Neural cell (in vitro differentiated cells): ENCODE data around the gene GMEB2. TPM values are rescaled to one million over a fixed set of nuclear protein-coding genes. Genes with fewer than 3 reads are reported as not detected.

Experiments used
- H2AFZ ChIP-seq: fragments of 200-600, 300-800 bp; sonication (generic), shearing (Covaris generic); 2 replicates; pipeline ENCODE4 v1.6.0; 2014; ENCODE audit warnings: low read depth, mild to moderate bottlenecking, antibody characterized with exemption, low read length, moderate library complexity
- H3F3A ChIP-seq: fragments of 200-600 bp; shearing (Covaris generic); 2 replicates; pipeline ENCODE4 v1.6.1; 2016; ENCODE audit warnings: mild to moderate bottlenecking, moderate library complexity, mixed read lengths, antibody characterized with exemption, low read length; ENCODE audit not compliant: insufficient read depth, poor library complexity, severe bottlenecking
- H3K27ac ChIP-seq: fragments of 200-600, 300-800 bp; sonication (generic), shearing (Covaris generic); 2 replicates; pipeline ENCODE4 v1.5.1; 2014; ENCODE audit warnings: mild to moderate bottlenecking, low read length, moderate library complexity
- H3K27me3 ChIP-seq: fragments of 300-800, 200-600 bp; sonication (generic), shearing (Covaris generic); 2 replicates; pipeline ENCODE4 v1.6.0; 2014; ENCODE audit warnings: mild to moderate bottlenecking, low read depth, low read length, moderate library complexity; ENCODE audit not compliant: insufficient read depth
- H3K36me3 ChIP-seq: fragments of 300-800, 200-600 bp; sonication (generic), shearing (Covaris generic); 2 replicates; pipeline ENCODE4 v1.5.1; 2014; ENCODE audit warnings: mild to moderate bottlenecking, antibody characterized with exemption, low read length, moderate library complexity; ENCODE audit not compliant: insufficient read depth
- H3K4me2 ChIP-seq: fragments of 300-800, 200-600 bp; sonication (generic), shearing (Covaris generic); 2 replicates; pipeline ENCODE4 v1.6.0; 2014; ENCODE audit warnings: mild to moderate bottlenecking, low read length
- H3K4me3 ChIP-seq: fragments of 300-800, 200-600 bp; sonication (generic), shearing (Covaris generic); 2 replicates; pipeline ENCODE4 v1.5.1; 2014; ENCODE audit warnings: mild to moderate bottlenecking, low read length, moderate library complexity
- H3K79me2 ChIP-seq: fragments of 200-600 bp; shearing (Covaris generic); replicated peaks from 2 replicates; pipeline ENCODE4 v1.6.0; 2014; ENCODE audit warnings: mild to moderate bottlenecking, low read length, moderate library complexity; ENCODE audit not compliant: insufficient read depth
- H3K9ac ChIP-seq: fragments of 300-800, 200-600 bp; sonication (generic), shearing (Covaris generic); 2 replicates; pipeline ENCODE4 v1.6.1; 2016; ENCODE audit warnings: mild to moderate bottlenecking, low read length, mixed read lengths
- H3K9me2 ChIP-seq: fragments of 200-600 bp; shearing (Covaris generic); 2 replicates; pipeline ENCODE4 v1.6.1; 2016; ENCODE audit warnings: mild to moderate bottlenecking, low read length, mixed read lengths; ENCODE audit not compliant: insufficient read depth
- H3K9me3 ChIP-seq: fragments of 200-600, 300-800 bp; sonication (generic), shearing (Covaris generic); 2 replicates; pipeline ENCODE4 v1.6.1; 2016; ENCODE audit warnings: mild to moderate bottlenecking, mixed run types, low read length, moderate library complexity, mixed read lengths
- H4K20me1 ChIP-seq: fragments of 200-600 bp; shearing (Covaris generic); 2 replicates; pipeline ENCODE4 v1.6.1; 2016; ENCODE audit warnings: mild to moderate bottlenecking, mixed run types; ENCODE audit not compliant: insufficient read depth
- CTCF ChIP-seq: fragments of 450-650 bp; IDR thresholded peaks from 2 replicates; pipeline ENCODE4 v1.5.1; 2014; ENCODE audit warnings: antibody characterized with exemption, mild to moderate bottlenecking, moderate library complexity; ENCODE audit not compliant: poor library complexity, severe bottlenecking
- EP300 ChIP-seq: fragments of 450-650 bp; conservative IDR thresholded peaks from 2 replicates; pipeline ENCODE4 v1.6.1; 2014; ENCODE audit warnings: antibody characterized with exemption, mild to moderate bottlenecking, moderate library complexity; ENCODE audit not compliant: poor library complexity, severe bottlenecking
- EZH2 ChIP-seq: fragments of 200-600, 300-800 bp; shearing (Covaris generic), sonication (generic); IDR thresholded peaks from 2 replicates; pipeline ENCODE4 v1.6.1; 2014; ENCODE audit warnings: antibody characterized with exemption, low read length, borderline replicate concordance, mild to moderate bottlenecking; ENCODE audit not compliant: insufficient read depth, poor library complexity, severe bottlenecking
- MXI1 ChIP-seq: fragments of 450-650 bp; conservative IDR thresholded peaks from 2 replicates; pipeline ENCODE4 v1.6.1; 2014; ENCODE audit warnings: antibody characterized with exemption, mild to moderate bottlenecking; ENCODE audit not compliant: poor library complexity, severe bottlenecking
- POLR2AphosphoS5 ChIP-seq: IDR thresholded peaks from 2 replicates; pipeline ENCODE4 v1.6.1; 2012
- RAD21 ChIP-seq: fragments of 450-650 bp; conservative IDR thresholded peaks from 2 replicates; pipeline ENCODE4 v1.6.1; 2014; ENCODE audit warnings: antibody characterized with exemption, mild to moderate bottlenecking, moderate library complexity
- REST ChIP-seq: IDR thresholded peaks from 2 replicates; pipeline ENCODE4 v1.6.1; 2012; ENCODE audit warnings: borderline replicate concordance
- SMC3 ChIP-seq: fragments of 450-650 bp; conservative IDR thresholded peaks from 2 replicates; pipeline ENCODE4 v1.6.1; 2014; ENCODE audit warnings: antibody characterized with exemption, mild to moderate bottlenecking, moderate library complexity; ENCODE audit not compliant: poor library complexity
- TAF1 ChIP-seq: IDR thresholded peaks from 2 replicates; pipeline ENCODE4 v1.6.1; 2012; ENCODE audit warnings: low read depth
- polyA plus RNA-seq: library from polyadenylated mRNA; depleted of rRNA; stranded (reverse); fragments of >200 nt; gene quantifications from 2 replicates; pipeline ENCODE4 v1.2.3, GENCODE V29; 2014

Gene GMEB2
- polyA plus RNA-seq, 1 donor from 2014 or later, result 13.7 TPM

GRCh38 chr20:63553933-63554290, 73.0 kb downstream of the GMEB2 start, which contains the start of gene FNDC11 (continued):
- TF ChIP-seq EZH2 (no peak), MXI1 (no peak)

GRCh38 chr20:63553251-63553932, 73.5 kb downstream of the GMEB2 start:
- peak overlapping the region; percentile 45 for H2AFZ ChIP-seq
- H3F3A ChIP-seq, result no peaks in the 10 kb centered on the region
- H3K79me2 ChIP-seq, result no peaks in the 10 kb centered on the region
- H3K4me3 ChIP-seq, result peak overlapping the region; percentile 65
- H3K9me3 ChIP-seq, result no peaks in the 10 kb centered on the region
- peak overlapping the region; percentile 54 for H3K9ac ChIP-seq
- no peaks in the 10 kb centered on the region for H3K36me3 ChIP-seq
- no peak overlapping the region for H3K27ac ChIP-seq
- no peak overlapping the region for H3K4me2 ChIP-seq
- TF ChIP-seq CTCF (no peak), SMC3 (no peak), RAD21 (no peak), POLR2AphosphoS5 (no peak), EP300 (no peak), REST (no peak), EZH2 (no peak), TAF1 (no peak), MXI1 (no peak)
- H3K27me3 ChIP-seq, result no peaks in the 10 kb centered on the region
- H4K20me1 ChIP-seq, result no peaks in the 10 kb centered on the region
- H3K9me2 ChIP-seq, result no peaks in the 10 kb centered on the region

- H3K9me3 ChIP-seq, result no peaks in the 10 kb centered on the region
- H3K27me3 ChIP-seq, result no peaks in the 10 kb centered on the region
- H3K27ac ChIP-seq, result no peak overlapping the region
- TF ChIP-seq MXI1 (no peak), CTCF (no peak), RAD21 (no peak), POLR2AphosphoS5 (no peak)
- no peaks in the 10 kb centered on the region for H4K20me1 ChIP-seq
- no peak overlapping the region for H3K9ac ChIP-seq
- H3F3A ChIP-seq, result no peaks in the 10 kb centered on the region
- no peak overlapping the region for H3K4me3 ChIP-seq
- no peaks in the 10 kb centered on the region for H3K79me2 ChIP-seq
- H3K36me3 ChIP-seq, result no peaks in the 10 kb centered on the region
- no peak overlapping the region for H2AFZ ChIP-seq
- no peak overlapping the region for H3K4me2 ChIP-seq
- no peaks in the 10 kb centered on the region for H3K9me2 ChIP-seq
These were observed 74.2 kb downstream of the GMEB2 start for GRCh38 chr20:63552481-63553249.
